ENCODE results near the gene GSAP. TPM values are rescaled to one million over a fixed set of nuclear protein-coding genes. Genes with fewer than 3 reads are reported as not detected.

The GSAP gene
- total and polyA plus RNA-seq, 9 of the 15 experiments (the other 6 are each of a cell fraction or from before 2014, with no cell fraction given): 0.13 TPM; not detected in 8

DNA sequence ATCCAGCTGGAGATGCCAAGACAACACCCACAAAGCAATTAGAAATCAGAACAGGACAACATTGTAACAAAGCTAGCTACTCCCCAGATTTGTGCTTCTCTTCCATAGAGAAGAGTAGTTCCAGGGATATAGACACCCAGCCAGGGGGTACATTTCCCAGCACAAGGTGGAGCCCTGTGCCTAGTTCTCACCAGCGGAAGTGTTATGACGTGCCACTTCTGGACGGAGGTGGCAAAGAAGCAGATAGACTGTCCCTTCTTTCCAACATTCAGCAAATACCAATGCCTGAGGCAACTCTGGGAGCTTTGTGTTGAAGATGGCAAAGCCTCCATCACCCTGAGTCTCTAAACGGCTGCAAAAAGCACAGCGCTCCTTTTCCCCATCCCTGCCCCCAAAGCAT, 23.4 kb upstream of the GSAP start (continued):
- TF ChIP-seq ZNF347 (CRISPR knock-in tag; IDR thresholded peaks at IDR 0.05; ENCODE audit: low read depth) (no peak), MEIS2 (IDR thresholded peaks at IDR 0.05; ENCODE audit: partially characterized antibody) (no peak), CCAR2 (IDR thresholded peaks at IDR 0.05; ENCODE audit: low read depth, low read length) (no peak)
- TF ChIP-seq, protein P1, sequence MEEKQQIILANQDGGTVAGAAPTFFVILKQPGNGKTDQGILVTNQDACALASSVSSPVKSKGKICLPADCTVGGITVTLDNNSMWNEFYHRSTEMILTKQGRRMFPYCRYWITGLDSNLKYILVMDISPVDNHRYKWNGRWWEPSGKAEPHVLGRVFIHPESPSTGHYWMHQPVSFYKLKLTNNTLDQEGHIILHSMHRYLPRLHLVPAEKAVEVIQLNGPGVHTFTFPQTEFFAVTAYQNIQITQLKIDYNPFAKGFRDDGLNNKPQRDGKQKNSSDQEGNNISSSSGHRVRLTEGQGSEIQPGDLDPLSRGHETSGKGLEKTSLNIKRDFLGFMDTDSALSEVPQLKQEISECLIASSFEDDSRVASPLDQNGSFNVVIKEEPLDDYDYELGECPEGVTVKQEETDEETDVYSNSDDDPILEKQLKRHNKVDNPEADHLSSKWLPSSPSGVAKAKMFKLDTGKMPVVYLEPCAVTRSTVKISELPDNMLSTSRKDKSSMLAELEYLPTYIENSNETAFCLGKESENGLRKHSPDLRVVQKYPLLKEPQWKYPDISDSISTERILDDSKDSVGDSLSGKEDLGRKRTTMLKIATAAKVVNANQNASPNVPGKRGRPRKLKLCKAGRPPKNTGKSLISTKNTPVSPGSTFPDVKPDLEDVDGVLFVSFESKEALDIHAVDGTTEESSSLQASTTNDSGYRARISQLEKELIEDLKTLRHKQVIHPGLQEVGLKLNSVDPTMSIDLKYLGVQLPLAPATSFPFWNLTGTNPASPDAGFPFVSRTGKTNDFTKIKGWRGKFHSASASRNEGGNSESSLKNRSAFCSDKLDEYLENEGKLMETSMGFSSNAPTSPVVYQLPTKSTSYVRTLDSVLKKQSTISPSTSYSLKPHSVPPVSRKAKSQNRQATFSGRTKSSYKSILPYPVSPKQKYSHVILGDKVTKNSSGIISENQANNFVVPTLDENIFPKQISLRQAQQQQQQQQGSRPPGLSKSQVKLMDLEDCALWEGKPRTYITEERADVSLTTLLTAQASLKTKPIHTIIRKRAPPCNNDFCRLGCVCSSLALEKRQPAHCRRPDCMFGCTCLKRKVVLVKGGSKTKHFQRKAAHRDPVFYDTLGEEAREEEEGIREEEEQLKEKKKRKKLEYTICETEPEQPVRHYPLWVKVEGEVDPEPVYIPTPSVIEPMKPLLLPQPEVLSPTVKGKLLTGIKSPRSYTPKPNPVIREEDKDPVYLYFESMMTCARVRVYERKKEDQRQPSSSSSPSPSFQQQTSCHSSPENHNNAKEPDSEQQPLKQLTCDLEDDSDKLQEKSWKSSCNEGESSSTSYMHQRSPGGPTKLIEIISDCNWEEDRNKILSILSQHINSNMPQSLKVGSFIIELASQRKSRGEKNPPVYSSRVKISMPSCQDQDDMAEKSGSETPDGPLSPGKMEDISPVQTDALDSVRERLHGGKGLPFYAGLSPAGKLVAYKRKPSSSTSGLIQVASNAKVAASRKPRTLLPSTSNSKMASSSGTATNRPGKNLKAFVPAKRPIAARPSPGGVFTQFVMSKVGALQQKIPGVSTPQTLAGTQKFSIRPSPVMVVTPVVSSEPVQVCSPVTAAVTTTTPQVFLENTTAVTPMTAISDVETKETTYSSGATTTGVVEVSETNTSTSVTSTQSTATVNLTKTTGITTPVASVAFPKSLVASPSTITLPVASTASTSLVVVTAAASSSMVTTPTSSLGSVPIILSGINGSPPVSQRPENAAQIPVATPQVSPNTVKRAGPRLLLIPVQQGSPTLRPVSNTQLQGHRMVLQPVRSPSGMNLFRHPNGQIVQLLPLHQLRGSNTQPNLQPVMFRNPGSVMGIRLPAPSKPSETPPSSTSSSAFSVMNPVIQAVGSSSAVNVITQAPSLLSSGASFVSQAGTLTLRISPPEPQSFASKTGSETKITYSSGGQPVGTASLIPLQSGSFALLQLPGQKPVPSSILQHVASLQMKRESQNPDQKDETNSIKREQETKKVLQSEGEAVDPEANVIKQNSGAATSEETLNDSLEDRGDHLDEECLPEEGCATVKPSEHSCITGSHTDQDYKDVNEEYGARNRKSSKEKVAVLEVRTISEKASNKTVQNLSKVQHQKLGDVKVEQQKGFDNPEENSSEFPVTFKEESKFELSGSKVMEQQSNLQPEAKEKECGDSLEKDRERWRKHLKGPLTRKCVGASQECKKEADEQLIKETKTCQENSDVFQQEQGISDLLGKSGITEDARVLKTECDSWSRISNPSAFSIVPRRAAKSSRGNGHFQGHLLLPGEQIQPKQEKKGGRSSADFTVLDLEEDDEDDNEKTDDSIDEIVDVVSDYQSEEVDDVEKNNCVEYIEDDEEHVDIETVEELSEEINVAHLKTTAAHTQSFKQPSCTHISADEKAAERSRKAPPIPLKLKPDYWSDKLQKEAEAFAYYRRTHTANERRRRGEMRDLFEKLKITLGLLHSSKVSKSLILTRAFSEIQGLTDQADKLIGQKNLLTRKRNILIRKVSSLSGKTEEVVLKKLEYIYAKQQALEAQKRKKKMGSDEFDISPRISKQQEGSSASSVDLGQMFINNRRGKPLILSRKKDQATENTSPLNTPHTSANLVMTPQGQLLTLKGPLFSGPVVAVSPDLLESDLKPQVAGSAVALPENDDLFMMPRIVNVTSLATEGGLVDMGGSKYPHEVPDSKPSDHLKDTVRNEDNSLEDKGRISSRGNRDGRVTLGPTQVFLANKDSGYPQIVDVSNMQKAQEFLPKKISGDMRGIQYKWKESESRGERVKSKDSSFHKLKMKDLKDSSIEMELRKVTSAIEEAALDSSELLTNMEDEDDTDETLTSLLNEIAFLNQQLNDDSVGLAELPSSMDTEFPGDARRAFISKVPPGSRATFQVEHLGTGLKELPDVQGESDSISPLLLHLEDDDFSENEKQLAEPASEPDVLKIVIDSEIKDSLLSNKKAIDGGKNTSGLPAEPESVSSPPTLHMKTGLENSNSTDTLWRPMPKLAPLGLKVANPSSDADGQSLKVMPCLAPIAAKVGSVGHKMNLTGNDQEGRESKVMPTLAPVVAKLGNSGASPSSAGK (IDR thresholded peaks at IDR 0.05): no peak
